Heart right ventricle (tissue), 16 donors: ENCODE data around the gene RAB36. TPM values are rescaled to one million over a fixed set of nuclear protein-coding genes. Genes with fewer than 3 reads are reported as not detected.

ENCODE experiments used
- ATAC-seq, 8 donors: fragments of 200-7000 bp; cut with Tn5 transposase; one replicate each; pipeline ENCODE4 v1.9.1; 2020; ENCODE audit warnings: mild to moderate bottlenecking in 8 of 8, moderate library complexity in 8 of 8, moderate number of reproducible peaks in 1 of 8
- DNase-seq, 2 donors: peaks; one replicate each; pipeline ENCODE4 v3.0.0-alpha.2; 2020
- H3K27ac ChIP-seq, 10 donors: fragments of 200-600 bp; sonication (generic) in 2 of 10; one replicate each; pipeline versions ENCODE4 v1.5.0 to v1.8.0; 2020 to 2022; ENCODE audit warnings: mild to moderate bottlenecking in 3 of 10
- H3K27me3 ChIP-seq, 7 donors: fragments of 200-600 bp; one replicate each; pipeline ENCODE4 v1.8.0; 2021 to 2022; ENCODE audit warnings: mild to moderate bottlenecking in 2 of 7
- H3K36me3 ChIP-seq, 9 donors: fragments of 200-600 bp; sonication (generic) in 1 of 9; one replicate each; pipeline versions ENCODE4 v1.5.0 to v1.8.0; 2020 to 2022; ENCODE audit warnings: mild to moderate bottlenecking in 2 of 9
- H3K4me1 ChIP-seq, 9 donors: fragments of 200-600 bp; sonication (generic) in 1 of 9; one replicate each; pipeline versions ENCODE4 v1.5.0 to v1.8.0; 2020 to 2022; ENCODE audit warnings: mild to moderate bottlenecking in 4 of 9
- H3K4me3 ChIP-seq, 10 donors: fragments of 200-600 bp; sonication (generic) in 2 of 10; one replicate each; pipeline versions ENCODE4 v1.5.0 to v1.8.0; 2020 to 2022; ENCODE audit warnings: mild to moderate bottlenecking in 7 of 10, moderate library complexity in 2 of 10
- H3K9me3 ChIP-seq, 11 donors: fragments of 200-600 bp in 10 of 11; sonication (generic) in 2 of 11; one replicate each; pipeline versions ENCODE4 v1.5.0 to v1.8.0; 2013 to 2022; ENCODE audit warnings: mild to moderate bottlenecking in 2 of 11, control low read depth in 1 of 11, moderate library complexity in 1 of 11
- CTCF ChIP-seq, 9 donors: fragments of 200-600 bp; sonication (generic) in 2 of 9; IDR thresholded peaks; one replicate each; pipeline versions ENCODE4 v1.5.0 to v1.8.0; 2021 to 2022; ENCODE audit warnings: antibody characterized with exemption in 9 of 9, mild to moderate bottlenecking in 5 of 9, moderate library complexity in 1 of 9
- WGBS, 2 donors: extraction: QIAGEN DNeasy Blood & Tissue Kit; methylation state at CpG; one replicate each; pipeline ENCODE4 v1.1.7; 2013; ENCODE audit warnings: inconsistent platforms in 1 of 2; 5-methylcytosine and 5-hydroxymethylcytosine counted together
- intact Hi-C, 10 donors: fragments of 100-400 bp; cut with DNase I; formaldehyde crosslinking; loops; one replicate each; pipeline versions ENCODE4 v1.11.1 to v1.14.2; 2022
- polyA plus RNA-seq, 2 donors: library from polyadenylated mRNA; stranded (reverse); fragments of 200-250 nt; gene quantifications; one replicate each; pipeline ENCODE4 v1.2.3, GENCODE V29; 2013
- total RNA-seq, 10 donors: library from RNA; stranded (reverse); fragmentation: NEBNext Ultra II Directional in 3 of 10; extraction: Animal tissue kit (Norgen Biotek cat#: 25700) in 3 of 10; gene quantifications; one replicate each; pipeline versions ENCODE4 v1.2.1 to v1.2.4, GENCODE V29; 2021 to 2023
- donor health status: Arrhythmogenic right ventricular cardiomyopathy.
- donor health status: ischemic (EF 13 %, LVEDD 7.1; RV severe dilation, severe dysfunction).
- donor health status: healthy with polysubstance abuse.
- donor health status: DM: no; HTN: yes; CAD: no.
- donor health status: DM: no; HTN: no; CAD: no.
- donor health status: ischemic (EF 25% LVEDD 6.9; RV normal size, moderate dysfunction).
- donor health status: ischemic (EF 25% LVEDD 5.7; RV mildly dilated, moderate dysfunction).
- donor health status: healthy.
- donor health status: DM: yes; HTN: yes; CAD: no.
- donor health status: Ischemic cardiomyopathy.
- donor health status: ischemic (EF 35%, LVEDD 5.7; RV mildly dilated, moderate dysfunction).
- donor health status: nonischemic (EF 11% LVEDD 7.7; RV severe dilation, severe dysfunction).
- donor health status: DM: yes; HTN: yes; CAD: no.
- donor health status: PGD.
- donor health status: ischemic (EF 29% LVEDD 5.4; RV normal size, mild dysfunction).
- donor health status: nonischemic (EF 23%, LVEDD 6.1; RV moderate dilation, normal function).

Gene RAB36
- total and polyA plus RNA-seq, 12 donors, result 0.15 to 1.00 (median 0.43) TPM

- ATAC-seq, result peak; percentile 85 to 97 (median 94)
- Histone ChIP-seq H3K4me1 (peaks cover 7 to 42% (median 29%) of the 10 kb centered on the region in 9 donors), H3K9me3 (no peaks in the 10 kb centered on the region), H3K4me3 (no peak overlapping the region), H3K27ac (peak overlapping the region in 6 of 10 donors; percentile 26 to 57 (median 43)), H3K36me3 (peaks cover 0 to 17% (median 0%) of the 10 kb centered on the region in 9 donors), H3K27me3 (no peaks in the 10 kb centered on the region)
- TF ChIP-seq CTCF (IDR thresholded peaks at IDR 0.05), result peak in 2 of 9 donors; percentile 13 to 15
- peak; percentile 83 to 86 for DNase-seq
- 46 to 52% methylated on average over 11 of the region's 11 CpGs for WGBS, 2 donors
- intact Hi-C loops, result no loop called here
These were observed 59.4 kb downstream of the RAB36 start for GRCh38 chr22:23204541-23205157.

- Histone ChIP-seq H3K27ac (peak overlapping the region in 4 of 10 donors; percentile 41 to 57 (median 50)), H3K9me3 (no peaks in the 10 kb centered on the region), H3K36me3 (peaks cover 0 to 19% (median 0%) of the 10 kb centered on the region in 9 donors), H3K4me1 (peaks cover 7 to 41% (median 26%) of the 10 kb centered on the region in 9 donors), H3K27me3 (no peaks in the 10 kb centered on the region), H3K4me3 (no peak overlapping the region)
- WGBS, 2 donors, result 73 to 75% methylated on average over 9 of the region's 9 CpGs
- no peak for TF ChIP-seq CTCF (IDR thresholded peaks at IDR 0.05)
- DNase-seq (no peak), ATAC-seq (peak in 1 of 8 donors; percentile 35)
- intact Hi-C loops, result no loop called here
These were observed 60.2 kb downstream of the RAB36 start for GRCh38 chr22:23205339-23206049.

GRCh38 chr22:23206915-23207314 is 61.6 kb downstream of the RAB36 start:
- DNase-seq (no peak), ATAC-seq (no peak)
- H3K27ac ChIP-seq, result no peak overlapping the region
- no peaks in the 10 kb centered on the region for H3K27me3 ChIP-seq
- H3K36me3 ChIP-seq, result peaks cover 0 to 19% (median 0%) of the 10 kb centered on the region in 9 donors
- no peaks in the 10 kb centered on the region for H3K9me3 ChIP-seq
- intact Hi-C loops, result no loop called here
- TF ChIP-seq CTCF (IDR thresholded peaks at IDR 0.05), result no peak
- H3K4me1 ChIP-seq, result peaks cover 7 to 42% (median 30%) of the 10 kb centered on the region in 9 donors
- H3K4me3 ChIP-seq, result no peak overlapping the region

GRCh38 chr22:23207729-23208393 is 62.6 kb downstream of the RAB36 start:
- 96% methylated on average over 11 of the region's 11 CpGs for WGBS, 2 donors
- peaks cover 7 to 51% (median 35%) of the 10 kb centered on the region in 9 donors for H3K4me1 ChIP-seq

More at GRCh38 chr22:23207729-23208393, 62.6 kb downstream of the RAB36 start:
- no peak for TF ChIP-seq CTCF (IDR thresholded peaks at IDR 0.05)
- Histone ChIP-seq H3K9me3 (no peaks in the 10 kb centered on the region), H3K27me3 (no peaks in the 10 kb centered on the region), H3K27ac (no peak overlapping the region), H3K36me3 (peaks cover 0 to 23% (median 0%) of the 10 kb centered on the region in 9 donors), H3K4me3 (no peak overlapping the region)
- DNase-seq (no peak), ATAC-seq (no peak)
- intact Hi-C loops, result no loop called here
